Colon (tissue), 2 donors: ENCODE data around the gene MAPK1.
"Not testable (repeated sequence)": the region's sequence is repeated elsewhere in the genome, so short reads cannot be mapped to it uniquely, and the experiment has no call there.

Source experiments
- FAIRE-seq: peaks from 2 replicates; lab custom pipeline; 2012; peaks lifted over from hg19 to GRCh38; lab: Jason Lieb, UNC
- donor health status: control.
- donor health status: control.

MAPK1 gene

GRCh38 chr22:21867528-21868266 is at the start of gene MAPK1:
MAPK1 (minus strand) TSS chr22:21867645; CDS start chr22:21867440, 205 bp downstream.
- no peak for FAIRE-seq

GRCh38 chr22:21916309-21916918 is 49.0 kb upstream of the MAPK1 start:
- FAIRE-seq, result no peak

GRCh38 chr22:21915624-21916308 is 48.3 kb upstream of the MAPK1 start:
- FAIRE-seq, result no peak

- FAIRE-seq, result not testable (repeated sequence)
Observed at GRCh38 chr22:21914033-21914642, 46.7 kb upstream of the MAPK1 start.

- not testable (repeated sequence) for FAIRE-seq
Observed at GRCh38 chr22:21910367-21910766, 42.9 kb upstream of the MAPK1 start.

GRCh38 chr22:21909871-21910270 is 42.4 kb upstream of the MAPK1 start:
- no peak for FAIRE-seq

- FAIRE-seq, result no peak
Observed at GRCh38 chr22:21907638-21908522, 40.4 kb upstream of the MAPK1 start.

GRCh38 chr22:21905234-21905633 is 37.8 kb upstream of the MAPK1 start:
- not testable (repeated sequence) for FAIRE-seq

- no peak for FAIRE-seq
Observed at GRCh38 chr22:21904250-21904789, 36.9 kb upstream of the MAPK1 start.

- FAIRE-seq, result no peak
Observed at GRCh38 chr22:21903283-21903682, 35.8 kb upstream of the MAPK1 start.

- no peak for FAIRE-seq
Observed at GRCh38 chr22:21902296-21903087, 35.0 kb upstream of the MAPK1 start.

GRCh38 chr22:21898354-21898896 is 31.0 kb upstream of the MAPK1 start:
- FAIRE-seq, result no peak

GRCh38 chr22:21896951-21897513 is 29.6 kb upstream of the MAPK1 start:
- FAIRE-seq, result no peak

GRCh38 chr22:21896275-21896674 is 28.8 kb upstream of the MAPK1 start:
- FAIRE-seq, result not testable (repeated sequence)

- FAIRE-seq, result no peak
Observed at GRCh38 chr22:21894799-21895198, 27.4 kb upstream of the MAPK1 start.

GRCh38 chr22:21889251-21889990 is 22.0 kb upstream of the MAPK1 start:
- FAIRE-seq, result no peak

GRCh38 chr22:21887841-21888240 is 20.4 kb upstream of the MAPK1 start:
- no peak for FAIRE-seq

- FAIRE-seq, result not testable (repeated sequence)
Observed at GRCh38 chr22:21883930-21884329, 16.5 kb upstream of the MAPK1 start.

- FAIRE-seq, result not testable (repeated sequence)
Observed at GRCh38 chr22:21882754-21883333, 15.4 kb upstream of the MAPK1 start.
